ENCODE measurements around the gene EXPH5. TPM values are rescaled to one million over a fixed set of nuclear protein-coding genes. Genes with fewer than 3 reads are reported as not detected.
A peak's percentile ranks its signal among the peaks of the same experiment; 100 is the strongest.

The EXPH5 gene
- total RNA-seq, 2 donors from 2014 or later: 32.2 to 41.8 TPM

- Histone ChIP-seq H3K27ac (no peak overlapping the region), H3K36me3 (no peaks in the 10 kb centered on the region), H3K27me3 (no peaks in the 10 kb centered on the region), H3K4me1 (peaks cover 8% of the 10 kb centered on the region), H3K4me3 (no peak overlapping the region), H3K9me3 (no peaks in the 10 kb centered on the region), H3K9ac (ENCODE audit: low read depth in 2 of 2, low read length in 2 of 2) (no peak overlapping the region)
- no peak for DNase-seq
- intact Hi-C loops (cut with DNase I): no loop called here
- TF ChIP-seq, protein P1, sequence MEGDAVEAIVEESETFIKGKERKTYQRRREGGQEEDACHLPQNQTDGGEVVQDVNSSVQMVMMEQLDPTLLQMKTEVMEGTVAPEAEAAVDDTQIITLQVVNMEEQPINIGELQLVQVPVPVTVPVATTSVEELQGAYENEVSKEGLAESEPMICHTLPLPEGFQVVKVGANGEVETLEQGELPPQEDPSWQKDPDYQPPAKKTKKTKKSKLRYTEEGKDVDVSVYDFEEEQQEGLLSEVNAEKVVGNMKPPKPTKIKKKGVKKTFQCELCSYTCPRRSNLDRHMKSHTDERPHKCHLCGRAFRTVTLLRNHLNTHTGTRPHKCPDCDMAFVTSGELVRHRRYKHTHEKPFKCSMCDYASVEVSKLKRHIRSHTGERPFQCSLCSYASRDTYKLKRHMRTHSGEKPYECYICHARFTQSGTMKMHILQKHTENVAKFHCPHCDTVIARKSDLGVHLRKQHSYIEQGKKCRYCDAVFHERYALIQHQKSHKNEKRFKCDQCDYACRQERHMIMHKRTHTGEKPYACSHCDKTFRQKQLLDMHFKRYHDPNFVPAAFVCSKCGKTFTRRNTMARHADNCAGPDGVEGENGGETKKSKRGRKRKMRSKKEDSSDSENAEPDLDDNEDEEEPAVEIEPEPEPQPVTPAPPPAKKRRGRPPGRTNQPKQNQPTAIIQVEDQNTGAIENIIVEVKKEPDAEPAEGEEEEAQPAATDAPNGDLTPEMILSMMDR (IDR thresholded peaks at IDR 0.05): no peak
Measured at GRCh38 chr11:108541531-108541930, 52.0 kb downstream of the EXPH5 start.

DNA sequence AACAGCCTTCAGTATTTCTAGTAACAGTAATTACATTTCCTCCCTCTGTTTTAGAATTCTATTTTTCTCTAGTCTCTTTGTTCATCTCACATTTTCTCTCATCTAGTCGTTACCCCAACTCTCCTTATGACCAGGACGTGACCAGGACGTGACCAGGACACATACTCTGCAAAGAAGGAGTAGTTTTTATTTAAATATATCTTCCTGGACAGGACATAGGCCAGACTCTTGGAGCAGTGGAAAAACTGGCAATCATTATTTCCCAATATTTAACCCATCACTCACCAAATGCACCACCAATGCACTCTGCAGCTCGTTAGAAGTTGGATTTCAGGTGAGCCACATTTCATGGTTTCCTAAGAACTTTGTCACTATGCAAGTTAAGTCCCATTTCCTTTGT is 55.1 kb downstream of the EXPH5 start:
- TF ChIP-seq, protein P1 (IDR thresholded peaks at IDR 0.05): no peak
- peak overlapping the region in 1 of 2 donors; percentile 31 for H3K9ac ChIP-seq (ENCODE audit: low read depth in 2 of 2, low read length in 2 of 2)
- peaks cover 8% of the 10 kb centered on the region for H3K4me1 ChIP-seq
- intact Hi-C loops (cut with DNase I): no loop called here
- DNase-seq: no peak
- no peak overlapping the region for H3K27ac ChIP-seq
- no peaks in the 10 kb centered on the region for H3K36me3 ChIP-seq
- no peaks in the 10 kb centered on the region for H3K9me3 ChIP-seq
- no peaks in the 10 kb centered on the region for H3K27me3 ChIP-seq
- no peak overlapping the region for H3K4me3 ChIP-seq

DNA sequence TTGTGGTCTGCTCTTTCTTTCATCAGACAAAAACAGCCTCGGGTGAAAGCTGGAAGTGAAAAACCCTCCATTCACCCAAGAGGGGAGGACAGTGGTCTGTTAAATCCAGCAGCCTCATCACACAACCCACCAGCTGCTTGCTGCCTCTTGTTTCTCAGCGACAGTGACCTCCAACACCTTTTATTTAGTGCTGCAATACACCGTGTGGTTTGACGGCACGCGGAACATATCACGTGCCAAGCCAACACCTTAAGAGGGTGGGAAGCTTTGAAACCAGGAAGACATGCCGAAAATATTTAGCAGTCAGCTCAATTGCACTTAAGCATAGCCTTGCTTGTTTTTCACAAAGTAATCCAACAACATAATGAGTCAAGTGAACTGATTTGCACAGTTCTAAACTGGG is 55.5 kb downstream of the EXPH5 start:
- Histone ChIP-seq H3K27ac (no peak overlapping the region), H3K9ac (ENCODE audit: low read depth in 2 of 2, low read length in 2 of 2) (peak overlapping the region in 1 of 2 donors; percentile 31), H3K9me3 (no peaks in the 10 kb centered on the region), H3K27me3 (no peaks in the 10 kb centered on the region), H3K36me3 (no peaks in the 10 kb centered on the region), H3K4me3 (no peak overlapping the region), H3K4me1 (peaks cover 8% of the 10 kb centered on the region)
- TF ChIP-seq, protein P1 (IDR thresholded peaks at IDR 0.05): no peak
- intact Hi-C loops (cut with DNase I): no loop called here
- DNase-seq: peak; percentile 73

DNA sequence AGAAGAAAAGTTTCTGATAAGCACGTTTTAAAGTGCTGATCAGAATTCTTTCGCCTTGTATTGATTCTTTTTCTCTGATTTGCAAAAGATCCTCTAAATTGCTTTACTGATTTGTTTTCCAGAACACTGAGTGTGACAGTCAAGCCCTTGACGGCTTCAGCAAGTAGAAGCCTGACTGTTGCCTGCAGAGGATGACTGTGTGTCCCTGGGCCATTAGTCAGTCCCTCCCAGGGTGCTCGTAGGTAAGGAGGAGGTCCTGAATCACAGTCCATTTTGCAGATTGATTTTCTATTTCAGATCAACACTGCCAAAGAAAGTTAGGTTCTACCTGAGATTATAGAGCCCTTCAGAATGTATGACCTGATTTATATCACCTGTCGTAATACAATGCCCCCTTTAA is 56.8 kb downstream of the EXPH5 start:
- no peak overlapping the region for H3K4me3 ChIP-seq
- no peaks in the 10 kb centered on the region for H3K9me3 ChIP-seq
- H3K36me3 ChIP-seq: no peaks in the 10 kb centered on the region
- H3K4me1 ChIP-seq: peaks cover 8% of the 10 kb centered on the region
- H3K9ac ChIP-seq (ENCODE audit: low read depth in 2 of 2, low read length in 2 of 2): no peak overlapping the region
- no peak for DNase-seq
- H3K27me3 ChIP-seq: no peaks in the 10 kb centered on the region
- TF ChIP-seq, protein P1 (IDR thresholded peaks at IDR 0.05): no peak
- no peak overlapping the region for H3K27ac ChIP-seq
- intact Hi-C loops (cut with DNase I): no loop called here

DNA sequence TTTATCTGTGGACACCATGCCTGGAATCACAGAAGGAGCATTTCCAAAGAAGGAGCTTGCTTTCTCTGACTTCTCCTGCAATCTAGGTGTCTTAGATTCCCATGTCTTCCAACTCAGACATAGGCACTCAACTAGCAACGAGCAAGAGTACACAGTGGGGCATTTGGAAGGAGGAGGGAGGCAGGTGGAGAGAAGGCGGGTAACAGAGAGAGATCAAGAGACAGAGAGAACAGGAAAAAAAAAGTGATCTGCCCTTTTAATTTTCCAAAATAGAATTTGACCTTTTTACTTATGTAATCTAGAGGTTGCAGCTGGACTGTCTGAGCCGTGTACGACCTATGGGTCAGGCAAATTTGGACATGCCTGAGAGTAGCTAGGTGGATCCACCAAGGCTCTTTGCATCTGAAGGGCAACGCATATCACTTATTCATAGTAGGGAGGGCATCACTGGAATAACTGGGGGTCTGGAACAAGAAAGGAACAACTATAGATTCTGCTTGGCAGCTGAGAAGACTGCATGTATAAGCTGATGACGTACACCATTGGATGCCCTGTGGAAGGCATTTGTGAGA is 58.1 kb downstream of the EXPH5 start:
- no peak overlapping the region for H3K27ac ChIP-seq
- peaks cover 8% of the 10 kb centered on the region for H3K4me1 ChIP-seq
- DNase-seq: no peak
- H3K9ac ChIP-seq (ENCODE audit: low read depth in 2 of 2, low read length in 2 of 2): no peak overlapping the region
- intact Hi-C loops (cut with DNase I): no loop called here
- no peaks in the 10 kb centered on the region for H3K9me3 ChIP-seq
- H3K36me3 ChIP-seq: no peaks in the 10 kb centered on the region
- no peak overlapping the region for H3K4me3 ChIP-seq
- H3K27me3 ChIP-seq: no peaks in the 10 kb centered on the region
- TF ChIP-seq, protein P1 (IDR thresholded peaks at IDR 0.05): no peak

Data from colonic mucosa (tissue), 4 donors.